HG03521 (cell line): Measurements from ENCODE around the gene UNC5A.
"Not testable (repeated sequence)": the region's sequence is repeated elsewhere in the genome, so short reads cannot be mapped to it uniquely, and the experiment has no call there.

ENCODE experiments used
- ATAC-seq: cut with Tn5 transposase; IDR thresholded peaks from one replicate; pipeline ENCODE4 v1.9.1; 2021; ENCODE audit warnings: mild to moderate bottlenecking, moderate library complexity; ENCODE audit not compliant: unreplicated experiment

UNC5A gene

DNA sequence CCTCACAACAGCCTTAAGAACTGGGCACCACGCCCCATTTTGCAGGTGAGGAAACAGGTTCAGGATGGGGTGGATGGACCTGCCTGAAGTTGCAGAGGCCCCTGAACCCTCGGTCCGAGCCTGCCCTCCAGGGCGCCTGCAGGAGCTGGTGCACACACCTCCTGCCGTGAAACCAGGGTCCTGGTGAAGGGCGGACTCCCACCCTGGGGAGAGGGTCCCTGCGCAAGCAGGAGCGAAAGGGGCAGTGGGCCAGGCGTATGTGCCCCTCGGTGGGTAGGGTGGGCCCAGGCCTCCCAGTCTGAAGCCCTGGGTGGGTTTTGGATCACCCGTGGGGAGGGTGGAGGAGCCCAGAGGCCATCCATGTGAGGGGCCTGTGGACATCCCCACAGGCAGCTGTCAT, 50.9 kb downstream of the UNC5A start:
- ATAC-seq, result no peak

DNA sequence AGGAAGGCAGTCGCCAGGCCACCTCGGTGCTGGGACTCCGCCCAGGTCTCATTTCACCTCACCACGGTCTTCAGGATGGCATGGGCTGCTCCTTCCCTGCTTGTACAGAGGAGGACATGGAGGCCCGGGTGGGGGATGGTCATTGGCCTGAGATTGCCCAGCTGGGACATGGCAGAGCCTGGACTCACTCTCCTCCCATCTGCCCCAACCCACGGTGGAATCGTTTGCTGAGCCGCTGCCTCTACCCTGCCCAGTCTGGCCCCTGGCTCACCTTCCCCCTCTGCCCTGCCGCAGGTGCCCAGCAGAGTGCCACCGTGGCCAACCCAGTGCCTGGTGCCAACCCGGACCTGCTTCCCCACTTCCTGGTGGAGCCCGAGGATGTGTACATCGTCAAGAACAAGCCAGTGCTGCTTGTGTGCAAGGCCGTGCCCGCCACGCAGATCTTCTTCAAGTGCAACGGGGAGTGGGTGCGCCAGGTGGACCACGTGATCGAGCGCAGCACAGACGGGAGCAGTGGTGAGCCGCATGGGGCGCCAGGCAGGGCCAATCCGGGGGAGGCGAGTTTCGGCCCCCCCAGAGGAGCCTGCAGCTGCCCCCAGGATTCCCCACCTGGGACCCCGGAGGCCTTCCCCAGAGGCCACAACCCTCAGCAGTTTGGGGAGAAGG, 52.1 kb downstream of the UNC5A start:
- no peak for ATAC-seq

- ATAC-seq, result no peak
Observed at GRCh38 chr5:176863041-176863764, 52.8 kb downstream of the UNC5A start.

- ATAC-seq, result no peak
Observed at GRCh38 chr5:176863765-176864098, 53.4 kb downstream of the UNC5A start.

DNA sequence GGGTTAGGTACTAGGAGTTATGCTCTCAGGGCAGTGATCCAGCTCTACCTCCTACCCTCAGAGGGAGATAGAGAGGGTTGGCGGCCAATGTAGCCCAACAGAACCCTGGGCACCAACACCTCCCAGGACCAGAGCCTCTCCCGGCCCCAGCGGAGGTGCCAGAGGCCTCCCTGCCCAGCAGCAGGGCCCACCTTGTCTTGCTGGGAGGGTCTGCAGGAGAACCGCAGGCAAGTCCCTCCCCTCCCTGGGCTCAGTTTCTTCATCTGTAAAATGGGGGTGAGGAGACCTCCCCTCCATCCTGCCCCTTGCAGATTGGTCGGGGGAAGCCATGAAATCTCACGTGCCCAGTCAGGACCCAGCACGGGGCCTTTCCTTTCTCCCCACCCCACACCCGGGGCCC, 54.4 kb downstream of the UNC5A start:
- ATAC-seq, result no peak

DNA sequence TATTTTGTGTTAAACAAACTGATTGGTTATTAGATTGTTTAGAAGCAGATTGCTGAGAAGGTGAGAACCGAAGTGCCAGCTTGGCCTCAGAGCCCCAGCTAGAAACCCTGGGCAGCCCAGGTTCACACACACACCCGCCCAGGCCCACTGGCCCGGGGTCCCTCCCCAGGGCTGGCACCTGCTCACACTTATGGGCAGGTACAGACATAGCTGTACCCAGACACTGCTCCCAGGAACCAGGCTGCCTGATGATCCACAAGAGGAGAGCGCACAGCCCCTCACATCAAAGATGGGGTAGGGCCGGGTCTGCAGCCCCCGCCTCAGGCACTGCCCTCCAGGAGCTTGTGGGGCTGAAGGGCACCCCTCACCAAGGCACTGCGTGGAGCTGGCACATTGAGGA, 55.6 kb downstream of the UNC5A start:
- ATAC-seq, result no peak

DNA sequence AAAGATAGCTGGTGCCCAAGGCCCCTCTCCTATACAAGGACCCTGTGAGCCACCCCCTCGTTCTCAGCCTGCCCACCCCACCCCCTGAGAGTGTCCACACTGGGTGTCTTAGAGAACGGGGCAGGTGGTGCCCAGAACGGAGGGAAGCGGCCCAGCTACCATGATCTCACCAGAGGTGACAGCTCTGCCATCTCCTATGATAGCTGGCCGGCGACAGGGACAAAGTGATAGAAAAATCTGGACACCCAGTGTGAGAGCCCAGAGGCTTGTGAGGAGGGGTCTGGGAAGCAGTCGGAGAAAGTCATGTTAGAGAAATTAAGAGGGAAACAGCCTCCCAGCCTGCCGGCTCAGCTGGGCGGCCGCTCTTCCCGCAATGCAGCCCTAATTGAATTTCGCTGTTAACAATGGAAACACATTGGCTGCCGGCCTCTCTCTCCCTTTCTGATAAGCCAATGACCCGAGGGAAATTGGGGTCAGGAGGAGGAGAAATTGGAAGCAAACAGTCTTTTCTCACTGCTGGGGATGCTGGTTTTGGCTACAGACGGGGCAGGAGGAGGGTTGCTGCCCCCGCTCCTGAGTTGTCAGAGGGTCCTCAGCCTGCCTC, 56.5 kb downstream of the UNC5A start:
- no peak for ATAC-seq

GRCh38 chr5:176868126-176868525, 57.8 kb downstream of the UNC5A start:
- ATAC-seq, result no peak

DNA sequence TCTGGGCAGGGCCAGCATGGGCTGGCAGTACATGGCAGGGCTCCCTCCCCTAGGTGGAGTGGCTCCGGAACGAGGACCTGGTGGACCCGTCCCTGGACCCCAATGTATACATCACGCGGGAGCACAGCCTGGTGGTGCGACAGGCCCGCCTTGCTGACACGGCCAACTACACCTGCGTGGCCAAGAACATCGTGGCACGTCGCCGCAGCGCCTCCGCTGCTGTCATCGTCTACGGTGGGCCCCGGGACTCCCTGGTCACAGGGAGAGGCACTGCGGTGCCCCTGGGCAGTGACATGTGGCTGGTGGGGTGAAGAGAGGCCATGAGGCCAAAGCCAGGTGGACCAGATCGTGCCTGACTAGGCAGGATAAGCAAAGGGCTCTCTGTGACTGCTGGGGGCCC, 58.4 kb downstream of the UNC5A start:
- ATAC-seq, result no peak

DNA sequence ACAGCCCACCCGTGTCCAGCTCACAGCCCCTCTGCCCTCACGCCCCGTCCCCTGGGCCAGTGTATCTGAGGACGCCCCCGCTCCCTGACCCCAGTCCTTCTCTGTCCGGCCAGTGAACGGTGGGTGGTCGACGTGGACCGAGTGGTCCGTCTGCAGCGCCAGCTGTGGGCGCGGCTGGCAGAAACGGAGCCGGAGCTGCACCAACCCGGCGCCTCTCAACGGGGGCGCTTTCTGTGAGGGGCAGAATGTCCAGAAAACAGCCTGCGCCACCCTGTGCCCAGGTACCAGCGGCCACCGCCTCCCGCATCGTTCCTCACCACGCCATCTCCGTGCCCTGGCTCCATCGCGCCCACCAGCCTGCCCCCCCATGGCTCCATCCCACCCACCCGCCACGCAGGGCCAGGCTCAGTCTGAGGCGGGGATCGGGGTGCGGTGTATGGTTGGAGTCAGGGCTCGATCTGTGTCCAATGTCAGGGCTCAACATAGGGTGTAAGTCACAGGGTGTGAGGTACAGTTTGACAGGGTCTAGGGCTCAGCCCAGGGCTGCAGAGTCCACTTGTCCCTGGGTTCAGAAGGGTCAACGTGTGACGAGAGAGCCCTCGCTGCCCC, 59.2 kb downstream of the UNC5A start:
- no peak for ATAC-seq

DNA sequence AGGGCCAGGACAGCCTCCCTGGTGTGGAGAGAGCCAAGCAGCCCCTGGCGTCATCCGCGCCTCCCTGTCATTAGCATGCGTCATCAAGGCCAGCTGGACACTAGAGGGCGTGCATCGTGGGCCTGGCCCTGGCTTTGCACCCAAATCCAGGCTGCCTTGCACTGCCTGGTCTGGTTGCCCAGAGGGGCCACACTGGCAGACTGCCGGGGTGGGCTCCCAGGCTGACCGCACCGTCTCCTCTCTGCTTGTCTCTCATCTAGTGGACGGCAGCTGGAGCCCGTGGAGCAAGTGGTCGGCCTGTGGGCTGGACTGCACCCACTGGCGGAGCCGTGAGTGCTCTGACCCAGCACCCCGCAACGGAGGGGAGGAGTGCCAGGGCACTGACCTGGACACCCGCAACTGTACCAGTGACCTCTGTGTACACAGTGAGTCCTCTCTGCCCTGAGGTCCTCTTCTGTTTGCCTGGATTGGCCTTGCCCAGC, 59.8 kb downstream of the UNC5A start:
- no peak for ATAC-seq

DNA sequence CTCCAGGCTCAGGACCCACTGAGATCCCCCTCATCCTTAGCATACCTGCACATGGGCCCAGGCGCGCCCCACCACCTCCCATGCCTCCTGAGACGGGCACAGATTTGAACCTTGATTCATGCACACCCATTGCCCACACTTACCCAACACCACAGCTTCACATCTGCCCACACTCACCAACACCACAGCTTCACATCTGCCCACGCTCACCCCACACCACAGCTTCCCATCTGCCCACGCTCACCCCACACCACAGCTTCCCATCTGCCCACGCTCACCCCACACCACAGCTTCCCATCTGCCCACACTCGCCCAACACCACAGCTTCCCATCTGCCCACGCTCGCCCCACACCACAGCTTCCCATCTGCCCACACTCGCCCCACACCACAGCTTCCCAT, 60.3 kb downstream of the UNC5A start:
- ATAC-seq, result not testable (repeated sequence)

DNA sequence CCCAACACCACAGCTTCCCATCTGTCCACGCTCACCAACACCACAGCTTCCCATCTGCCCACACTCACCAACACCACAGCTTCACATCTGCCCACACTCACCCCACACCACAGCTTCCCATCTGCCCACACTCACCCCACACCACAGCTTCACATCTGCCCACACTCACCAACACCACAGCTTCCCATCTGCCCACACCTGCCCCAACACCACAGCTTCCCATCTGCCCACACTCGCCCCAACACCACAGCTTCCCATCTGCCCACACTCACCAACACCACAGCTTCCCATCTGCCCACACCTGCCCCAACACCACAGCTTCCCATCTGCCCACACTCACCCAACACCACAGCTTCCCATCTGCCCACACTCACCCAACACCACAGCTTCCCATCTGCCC, 62.2 kb downstream of the UNC5A start:
- not testable (repeated sequence) for ATAC-seq

GRCh38 chr5:176873011-176873410, 62.7 kb downstream of the UNC5A start:
- not testable (repeated sequence) for ATAC-seq

DNA sequence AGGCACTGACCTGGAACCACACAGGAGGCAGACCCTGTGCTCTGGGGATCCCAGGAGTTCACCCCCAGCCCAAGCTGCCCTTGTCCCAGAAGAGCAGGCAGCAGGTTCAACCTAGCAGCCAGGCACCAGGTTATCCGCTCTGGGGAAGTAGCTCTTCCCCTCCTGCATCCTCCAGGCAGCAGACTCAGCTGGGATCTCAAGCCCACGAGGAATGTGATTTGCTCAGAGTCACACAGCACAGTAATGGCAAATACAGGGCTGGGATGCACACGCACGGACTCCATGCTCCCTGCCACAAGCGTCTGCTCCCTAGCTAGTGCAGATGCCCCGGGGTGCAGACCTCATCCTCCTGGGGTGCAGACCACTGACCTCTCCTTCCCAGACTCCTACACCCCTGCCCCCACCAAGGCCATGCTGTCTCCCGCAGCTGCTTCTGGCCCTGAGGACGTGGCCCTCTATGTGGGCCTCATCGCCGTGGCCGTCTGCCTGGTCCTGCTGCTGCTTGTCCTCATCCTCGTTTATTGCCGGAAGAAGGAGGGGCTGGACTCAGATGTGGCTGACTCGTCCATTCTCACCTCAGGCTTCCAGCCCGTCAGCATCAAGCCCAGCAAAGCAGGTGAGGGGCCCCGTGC, 63.3 kb downstream of the UNC5A start:
- ATAC-seq, result no peak

GRCh38 chr5:176874198-176874780, 63.9 kb downstream of the UNC5A start:
- no peak for ATAC-seq

GRCh38 chr5:176875014-176875550, 64.7 kb downstream of the UNC5A start:
- ATAC-seq, result no peak

DNA sequence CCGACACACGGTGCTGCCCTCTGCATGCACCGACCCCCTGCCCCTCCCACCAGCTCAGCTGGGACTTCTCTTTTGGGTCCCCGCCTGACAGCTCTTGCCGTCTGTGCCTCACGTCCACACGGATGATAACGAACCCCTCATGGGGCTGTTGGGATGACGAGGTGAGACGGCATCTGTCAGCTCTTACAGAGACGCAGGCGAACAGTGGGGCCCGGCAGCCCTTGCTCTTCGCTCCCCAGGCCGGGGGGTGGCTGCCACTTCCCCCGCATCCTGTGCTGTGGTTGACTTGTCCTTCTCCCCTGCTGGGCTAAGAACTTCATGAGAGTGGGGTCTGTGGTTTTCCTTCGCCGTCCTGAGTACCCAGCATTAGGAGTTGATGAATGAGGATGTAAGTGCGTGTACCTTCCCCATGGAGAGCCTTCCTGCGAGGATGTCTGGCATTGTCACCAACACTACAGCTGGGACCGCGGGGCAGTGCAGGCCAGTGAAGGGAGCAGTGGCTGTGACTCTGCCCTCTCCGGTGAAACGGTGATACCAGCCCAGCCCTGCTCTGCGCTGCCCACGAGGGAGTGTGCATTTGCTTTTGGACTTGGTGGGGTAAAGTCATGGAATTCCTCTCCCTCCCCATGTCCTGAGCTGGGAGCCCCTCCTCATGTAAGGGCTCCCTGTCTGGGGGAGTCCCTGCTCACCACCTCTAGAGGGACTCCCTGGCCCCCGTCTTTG, 65.6 kb downstream of the UNC5A start:
- ATAC-seq, result no peak

DNA sequence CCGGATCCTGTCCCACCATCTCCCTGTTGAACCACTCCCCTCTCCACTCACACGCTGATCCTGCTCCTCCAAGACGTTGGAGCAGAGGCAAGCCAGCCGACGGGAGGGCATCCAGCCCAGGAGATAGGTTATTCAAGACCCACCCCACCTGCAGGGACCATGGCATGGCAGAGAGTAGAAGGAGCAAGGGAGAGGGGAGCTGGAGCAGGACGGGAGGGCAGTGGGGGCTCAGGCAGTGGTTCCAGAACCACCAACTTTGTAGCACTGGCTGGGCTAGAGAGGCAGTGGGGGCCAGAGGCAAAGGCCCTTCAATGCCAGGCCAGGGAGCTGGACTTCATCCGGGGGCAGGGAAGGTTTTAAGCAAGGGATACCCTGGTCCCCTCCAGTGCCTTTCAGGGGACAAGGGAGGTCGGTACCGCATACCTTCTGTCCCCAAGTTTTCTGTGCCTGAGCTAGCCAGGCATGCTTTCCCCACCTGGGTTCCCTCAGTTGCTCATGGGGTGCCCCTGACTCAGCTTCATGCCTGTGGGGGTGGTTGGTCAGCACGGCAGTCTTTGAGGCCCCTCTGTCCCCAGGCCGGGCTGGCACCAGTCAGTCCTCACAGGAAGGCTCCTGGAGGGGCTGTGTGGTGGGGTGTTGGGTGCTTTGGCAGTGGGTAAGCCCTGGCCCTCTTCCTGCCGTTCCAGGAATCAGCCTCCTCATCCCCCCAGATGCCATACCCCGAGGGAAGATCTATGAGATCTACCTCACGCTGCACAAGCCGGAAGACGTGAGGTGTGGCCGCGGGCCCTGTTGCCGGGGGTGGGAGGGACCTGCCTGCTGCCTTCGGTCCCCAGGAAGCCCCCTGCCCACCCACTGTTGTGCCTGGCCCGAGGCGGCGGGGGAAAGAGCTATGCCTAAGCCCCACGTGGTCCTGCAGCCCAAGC, 66.4 kb downstream of the UNC5A start:
- no peak for ATAC-seq
